Measurements from ENCODE around the gene TSGA10. TPM values are rescaled to one million over a fixed set of nuclear protein-coding genes. Genes with fewer than 3 reads are reported as not detected.

The TSGA10 gene
- 0.71 TPM in 1 of 2 replicates, not detected in the other for total RNA-seq

GRCh38 chr2:99154643-99155536, at the start of gene TSGA10, which contains the start of gene LIPT1:
Gene TSGA10, minus strand, starts transcription at chr2:99154942. Its CDS starts 45,503 bp downstream, at chr2:99109439.
Gene LIPT1, plus strand, starts transcription at chr2:99154967. Its CDS starts 6,991 bp downstream, at chr2:99161958.

GRCh38 chr2:99180755-99181623, 26.2 kb upstream of the TSGA10 start, which contains the start of the genes MITD1 and MRPL30:
Gene MITD1, minus strand, starts transcription at chr2:99181058. Its CDS starts 77 bp downstream, at chr2:99180981.
Gene MRPL30, plus strand, starts transcription at chr2:99181184. Its CDS starts 5,020 bp downstream, at chr2:99186204.

GRCh38 chr2:99141110-99142108, 13.3 kb downstream of the TSGA10 start, which contains the start of gene C2orf15:
Gene C2orf15, plus strand, starts transcription at chr2:99141707. Its CDS starts 8,852 bp downstream, at chr2:99150559.

Other genes with a start within 250 kb of the TSGA10 start
- not detected in 2 replicates for gene CRACDL, start 218.7 kb downstream of the TSGA10 start, total RNA-seq
- not detected in 2 replicates for gene C2orf15, start 13.2 kb downstream of the TSGA10 start, total RNA-seq
- gene LIPT1, start within 50 bp of the TSGA10 start, total RNA-seq = 1.7 and 7.3 TPM in 2 replicates
- gene MITD1, start 26.1 kb upstream of the TSGA10 start, total RNA-seq = 23.2 and 31.4 TPM in 2 replicates
- gene MRPL30, start 26.2 kb upstream of the TSGA10 start, total RNA-seq = 35.6 and 43.0 TPM in 2 replicates
- gene LYG2, start 100.7 kb upstream of the TSGA10 start, total RNA-seq = not detected in 2 replicates
- 1.1 TPM in 1 of 2 replicates, not detected in the other for gene LYG1, start 146.3 kb upstream of the TSGA10 start, total RNA-seq
- gene TXNDC9, start 181.4 kb upstream of the TSGA10 start, total RNA-seq = 79.9 and 105 TPM in 2 replicates
- 9.2 and 12.1 TPM in 2 replicates for gene EIF5B, start 182.4 kb upstream of the TSGA10 start, total RNA-seq